ENCODE data around the gene HIC1. TPM values are rescaled to one million over a fixed set of nuclear protein-coding genes. Genes with fewer than 3 reads are reported as not detected.
A peak's percentile ranks its signal among the peaks of the same experiment; 100 is the strongest.

Gene HIC1
- total RNA-seq, 1 donor from 2014 or later, result 9.3 TPM

GRCh38 chr17:2089021-2089422 lies 34.1 kb downstream of the HIC1 start:
- POLR2A ChIA-PET, result interaction anchor here (0.6 to 16.3 kb wide), 22 partner anchors 8 to 924 kb away, joined by 3 to 449 read pairs (median 5); partner anchors contain the start of genes HIC1, SMG6 and SRR
- peak overlapping the region; percentile 91 for H3K4me3 Mint-ChIP-seq
- H3K27ac Mint-ChIP-seq, result peak overlapping the region; percentile 96
- intact Hi-C loops (cut with micrococcal nuclease), result loop anchor here (1.0 to 5.0 kb wide), 5 partner anchors 25 to 366 kb away; partner anchors contain the start of gene MNT
- no peak for TF ChIP-seq CTCF (IDR thresholded peaks at IDR 0.05)
- no peaks in the 10 kb centered on the region for H3K27me3 Mint-ChIP-seq
- H3K36me3 Mint-ChIP-seq (ENCODE audit: low read depth), result peaks cover 14% of the 10 kb centered on the region
- DNase-seq (peak; percentile 41), ATAC-seq (ENCODE audit: low read depth) (peak; percentile 10)
- peaks cover 73% of the 10 kb centered on the region for H3K4me1 Mint-ChIP-seq
- H3K9me3 Mint-ChIP-seq, result no peaks in the 10 kb centered on the region
- CTCF ChIA-PET, result interaction anchor here (0.9 to 7.3 kb wide), 5 partner anchors 14 to 156 kb away, joined by 3 to 98 read pairs (median 4); partner anchors contain the start of gene HIC1

GRCh38 chr17:2090210-2090641 lies 35.3 kb downstream of the HIC1 start:
- ChIA-PET CTCF (interaction anchor here (0.7 to 7.3 kb wide), 5 partner anchors 13 to 155 kb away, joined by 3 to 98 read pairs (median 4); partner anchors contain the start of gene HIC1), POLR2A (interaction anchor here (0.7 to 16.3 kb wide), 18 partner anchors 11 to 628 kb away, joined by 3 to 449 read pairs (median 6); partner anchors contain the start of gene HIC1)
- Mint-ChIP-seq H3K4me3 (peak overlapping the region; percentile 91), H3K27ac (peak overlapping the region; percentile 96), H3K27me3 (no peaks in the 10 kb centered on the region), H3K4me1 (peaks cover 63% of the 10 kb centered on the region), H3K36me3 (ENCODE audit: low read depth) (peaks cover 8% of the 10 kb centered on the region), H3K9me3 (no peaks in the 10 kb centered on the region)
- intact Hi-C loops (cut with micrococcal nuclease), result no loop called here
- peak; percentile 2 for ATAC-seq (ENCODE audit: low read depth)
- no peak for TF ChIP-seq CTCF (IDR thresholded peaks at IDR 0.05)
- no peak for DNase-seq

- POLR2A ChIA-PET, result interaction anchor here (0.7 to 16.3 kb wide), 9 partner anchors 10 to 149 kb away, joined by 3 to 449 read pairs (median 7); partner anchors contain the start of gene HIC1
- Mint-ChIP-seq H3K27ac (peak overlapping the region; percentile 74), H3K4me1 (peaks cover 59% of the 10 kb centered on the region), H3K27me3 (no peaks in the 10 kb centered on the region), H3K36me3 (ENCODE audit: low read depth) (peaks cover 8% of the 10 kb centered on the region), H3K4me3 (peak overlapping the region; percentile 91), H3K9me3 (no peaks in the 10 kb centered on the region)
- ATAC-seq (ENCODE audit: low read depth), result no peak
- DNase-seq, result no peak
- TF ChIP-seq CTCF (IDR thresholded peaks at IDR 0.05), result no peak
- intact Hi-C loops (cut with micrococcal nuclease), result no loop called here
- CTCF ChIA-PET, result interaction anchor here (1.4 to 7.3 kb wide), 3 partner anchors 34 to 154 kb away, joined by 4 to 98 read pairs (median 11); partner anchors contain the start of gene HIC1
Measured at GRCh38 chr17:2090804-2091534, 36.1 kb downstream of the HIC1 start.

- TF ChIP-seq CTCF (IDR thresholded peaks at IDR 0.05), result no peak
- H3K4me3 Mint-ChIP-seq, result no peak overlapping the region
Measured at GRCh38 chr17:2092253-2092652, 37.4 kb downstream of the HIC1 start.

GRCh38 chr17:2093349-2093748 lies 38.4 kb downstream of the HIC1 start:
- no peaks in the 10 kb centered on the region for H3K9me3 Mint-ChIP-seq
- H3K27ac Mint-ChIP-seq, result no peak overlapping the region
- intact Hi-C loops (cut with micrococcal nuclease), result no loop called here
- peaks cover 8% of the 10 kb centered on the region for H3K36me3 Mint-ChIP-seq (ENCODE audit: low read depth)
- POLR2A ChIA-PET, result interaction anchor here (1.2 to 16.3 kb wide), 2 partner anchors 27 to 30 kb away, joined by 3 to 449 read pairs; partner anchors contain the start of gene HIC1
- no peak overlapping the region for H3K4me3 Mint-ChIP-seq
- CTCF ChIA-PET, result interaction anchor here (0.6 to 1.8 kb wide), 7 partner anchors 11 to 258 kb away, joined by 3 to 6 read pairs (median 4); partner anchors contain the start of gene HIC1
- TF ChIP-seq CTCF (IDR thresholded peaks at IDR 0.05), result no peak
- DNase-seq, result no peak
- no peak for ATAC-seq (ENCODE audit: low read depth)
- H3K27me3 Mint-ChIP-seq, result no peaks in the 10 kb centered on the region
- H3K4me1 Mint-ChIP-seq, result peaks cover 35% of the 10 kb centered on the region

More at GRCh38 chr17:2092253-2092652, 37.4 kb downstream of the HIC1 start:
- CTCF ChIA-PET, result interaction anchor here (1.4 to 7.3 kb wide), 2 partner anchors 12 to 36 kb away, joined by 5 to 98 read pairs; partner anchors contain the start of gene HIC1
- Mint-ChIP-seq H3K27ac (peak overlapping the region; percentile 9), H3K4me1 (peaks cover 46% of the 10 kb centered on the region), H3K9me3 (no peaks in the 10 kb centered on the region), H3K36me3 (ENCODE audit: low read depth) (peaks cover 8% of the 10 kb centered on the region), H3K27me3 (no peaks in the 10 kb centered on the region)
- DNase-seq, result no peak
- no peak for ATAC-seq (ENCODE audit: low read depth)
- POLR2A ChIA-PET, result interaction anchor here (16.3 kb wide), 1 partner anchor 26 kb away, joined by 449 read pairs; the partner anchor contains the start of gene HIC1
- intact Hi-C loops (cut with micrococcal nuclease), result no loop called here

All from activated B cell treated with CpG ODN at 0.5 μM for 24 hours (primary cell).